Mucosa of rectum (tissue), 2 donors: ENCODE measurements around the gene GJB5.
"Not testable (repeated sequence)": the region's sequence is repeated elsewhere in the genome, so short reads cannot be mapped to it uniquely, and the experiment has no call there.

Experiments used
- H3K27ac ChIP-seq, 2 donors: one replicate each; pipeline ENCODE4 v1.7.0; 2013; ENCODE audit warnings: inconsistent platforms in 2 of 2, low read depth in 2 of 2, low read length in 2 of 2
- H3K27me3 ChIP-seq, 2 donors: one replicate each; pipeline ENCODE4 v1.7.0; 2013; ENCODE audit warnings: low read length in 2 of 2; ENCODE audit not compliant: control insufficient read depth in 2 of 2, insufficient read depth in 2 of 2
- H3K36me3 ChIP-seq, 2 donors: one replicate each; pipeline ENCODE4 v1.7.0; 2013; ENCODE audit warnings: low read length in 2 of 2; ENCODE audit not compliant: control insufficient read depth in 2 of 2, insufficient read depth in 2 of 2
- H3K4me1 ChIP-seq, 2 donors: one replicate each; pipeline ENCODE4 v1.7.0; 2013; ENCODE audit warnings: low read length in 2 of 2, mild to moderate bottlenecking in 1 of 2; ENCODE audit not compliant: control insufficient read depth in 2 of 2, insufficient read depth in 2 of 2
- H3K4me3 ChIP-seq, 2 donors: one replicate each; pipeline ENCODE4 v1.7.0; 2013; ENCODE audit warnings: low read length in 2 of 2
- H3K9ac ChIP-seq, 2 donors: one replicate each; pipeline ENCODE4 v1.7.0; 2013; ENCODE audit warnings: low read length in 2 of 2, low read depth in 1 of 2, mild to moderate bottlenecking in 1 of 2
- H3K9me3 ChIP-seq, 2 donors: one replicate each; pipeline ENCODE4 v1.7.0; 2013; ENCODE audit warnings: low read length in 2 of 2; ENCODE audit not compliant: control insufficient read depth in 2 of 2
- donor health status: healthy.
- donor health status: Normal muscosa, but diverticular disease.

GJB5 gene

DNA sequence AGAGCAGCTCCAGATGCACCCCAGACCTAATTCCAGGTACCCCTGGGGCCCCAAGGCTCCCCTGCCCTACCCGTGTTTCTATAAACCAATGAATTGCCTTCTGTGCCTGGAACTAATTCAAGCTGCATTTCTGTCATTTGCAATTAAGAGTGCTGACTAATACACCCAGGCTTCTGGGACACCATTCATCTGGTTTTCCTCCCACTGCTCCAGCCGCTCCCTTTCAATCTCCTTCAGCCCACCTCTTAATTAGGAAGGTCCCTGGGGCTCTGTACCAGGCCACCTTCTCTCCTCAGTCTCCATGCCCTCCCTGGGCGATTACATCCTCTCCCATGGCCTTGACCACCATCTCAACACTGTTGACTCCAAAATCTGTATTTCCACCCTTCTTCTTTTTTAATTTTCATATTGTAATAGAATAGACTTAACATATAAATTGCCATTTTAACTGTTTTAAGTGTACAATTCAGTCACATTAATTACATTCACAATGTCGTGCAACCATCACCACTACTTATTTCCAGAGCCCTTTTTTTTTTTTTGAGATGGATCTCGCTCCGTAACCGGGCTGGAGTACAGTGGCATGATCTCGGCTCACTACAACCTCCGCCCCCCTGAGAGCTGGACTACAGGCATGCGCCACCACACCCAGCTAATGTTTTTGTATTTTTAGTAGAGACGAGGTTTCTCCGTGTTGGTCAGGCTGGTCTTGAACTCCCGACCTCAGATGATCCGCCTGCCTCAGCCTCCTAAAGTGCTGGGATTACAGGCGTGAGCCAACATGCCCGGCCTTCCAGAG lies 16.9 kb downstream of the GJB5 start:
- Histone ChIP-seq H3K9me3 (no peaks in the 10 kb centered on the region), H3K4me3 (no peak overlapping the region), H3K27ac (no peak overlapping the region), H3K9ac (no peak overlapping the region), H3K27me3 (no peaks in the 10 kb centered on the region), H3K4me1 (no peaks in the 10 kb centered on the region), H3K36me3 (no peaks in the 10 kb centered on the region)

DNA sequence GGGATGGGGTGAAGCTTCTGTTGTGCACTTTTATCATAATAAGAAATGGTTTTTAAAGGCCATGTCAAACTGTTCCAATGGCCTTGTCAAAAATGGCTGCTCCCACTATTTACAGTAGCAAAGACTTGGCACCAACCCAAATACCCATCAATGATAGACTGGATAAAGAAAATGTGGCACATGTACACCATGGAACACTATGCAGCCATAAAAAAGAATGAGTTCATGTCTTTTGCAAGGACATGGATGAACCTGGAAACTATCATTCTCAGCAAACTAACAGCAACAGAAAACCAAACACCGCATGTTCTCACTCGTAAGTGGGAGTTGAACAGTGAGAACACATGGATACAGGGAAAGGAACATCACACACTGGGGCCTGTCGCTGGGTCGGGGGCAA lies 18.3 kb downstream of the GJB5 start:
- H3K9ac ChIP-seq, H3K4me3 ChIP-seq, H3K27ac ChIP-seq, H3K4me1 ChIP-seq, H3K36me3 ChIP-seq, H3K9me3 ChIP-seq, H3K27me3 ChIP-seq: not testable (repeated sequence)

DNA sequence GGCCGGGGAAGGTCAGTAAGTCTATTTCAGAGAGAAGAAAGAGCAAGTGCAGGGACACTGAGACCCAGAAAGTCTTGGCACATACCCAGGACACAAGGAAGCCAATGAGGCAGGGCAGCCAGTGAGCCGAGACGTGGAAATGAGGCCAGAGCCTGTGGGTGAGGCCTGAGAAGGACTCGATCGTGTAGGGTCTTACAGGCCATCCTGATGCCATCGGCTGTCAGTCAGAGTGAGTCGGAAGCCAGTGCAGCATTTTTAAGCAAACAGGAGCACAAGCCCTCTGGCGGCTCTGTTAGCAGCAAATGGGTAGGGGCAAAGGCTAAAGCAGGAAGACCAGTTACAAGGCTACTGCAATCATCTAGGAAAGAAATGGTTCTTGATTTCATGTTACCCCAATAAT lies 20.1 kb downstream of the GJB5 start:
- Histone ChIP-seq H3K27ac (no peak overlapping the region), H3K36me3 (no peaks in the 10 kb centered on the region), H3K4me3 (no peak overlapping the region), H3K9me3 (no peaks in the 10 kb centered on the region), H3K4me1 (no peaks in the 10 kb centered on the region), H3K27me3 (peaks cover 0 to 5% of the 10 kb centered on the region in 2 donors), H3K9ac (no peak overlapping the region)

DNA sequence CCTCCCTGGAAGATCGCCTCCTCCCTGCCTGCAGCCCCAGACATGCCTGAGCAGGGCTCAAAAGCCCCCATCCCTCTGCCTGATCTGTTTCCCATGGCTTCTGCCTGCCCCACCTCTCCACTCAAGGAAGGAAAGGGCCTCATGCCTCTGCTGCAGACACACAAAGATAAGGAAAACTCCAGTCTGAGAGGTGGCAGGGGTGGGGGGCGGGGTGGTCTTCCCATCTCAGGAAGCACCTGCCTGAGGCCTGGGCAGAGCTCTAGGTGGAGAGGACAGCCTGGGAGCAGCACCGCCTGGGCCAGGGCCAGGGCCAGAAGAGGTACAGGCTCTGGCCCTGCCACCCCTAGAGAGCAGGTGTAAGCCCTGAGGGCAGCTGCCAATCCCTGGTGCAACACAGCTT lies 22.1 kb downstream of the GJB5 start:
- Histone ChIP-seq H3K9me3 (no peaks in the 10 kb centered on the region), H3K27me3 (peaks cover 5 to 7% of the 10 kb centered on the region in 2 donors), H3K36me3 (no peaks in the 10 kb centered on the region), H3K27ac (no peak overlapping the region), H3K4me1 (peaks cover 3 to 5% of the 10 kb centered on the region in 2 donors), H3K4me3 (no peak overlapping the region), H3K9ac (no peak overlapping the region)

DNA sequence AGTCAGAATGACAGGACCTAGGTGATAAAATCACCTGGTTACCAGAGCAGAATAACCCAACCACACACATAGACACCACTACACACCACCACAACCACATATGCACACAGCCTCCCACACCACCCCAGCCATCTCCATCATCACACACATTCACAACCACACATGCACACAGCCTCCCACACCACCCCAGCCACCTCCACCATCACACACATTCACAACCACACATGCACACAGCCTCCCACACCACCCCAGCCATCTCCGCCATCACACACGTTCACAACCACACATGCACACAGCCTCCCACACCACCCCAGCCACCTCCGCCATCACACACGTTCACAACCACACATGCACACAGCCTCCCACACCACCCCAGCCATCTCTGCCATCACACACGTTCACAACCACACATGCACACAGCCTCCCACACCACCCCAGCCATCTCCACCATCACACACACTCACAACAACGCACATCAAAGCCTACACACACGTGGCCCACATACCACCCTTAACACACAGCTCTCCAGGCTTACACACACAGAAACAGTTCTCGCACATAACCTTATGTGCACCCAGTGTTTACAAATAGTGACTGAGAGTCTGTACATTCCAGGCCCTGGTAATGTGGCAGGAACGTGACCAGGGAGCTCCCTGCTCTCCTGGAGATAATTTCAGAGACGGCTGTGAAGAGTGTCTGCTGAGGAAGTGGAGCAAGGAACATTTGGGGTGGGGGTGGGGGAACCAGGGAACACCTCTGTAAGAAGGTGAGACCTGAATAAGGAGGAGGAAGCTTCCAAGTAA lies 22.9 kb downstream of the GJB5 start:
- Histone ChIP-seq H3K9ac (no peak overlapping the region), H3K4me1 (peaks cover 7 to 8% of the 10 kb centered on the region in 2 donors), H3K36me3 (no peaks in the 10 kb centered on the region), H3K4me3 (no peak overlapping the region), H3K9me3 (no peaks in the 10 kb centered on the region), H3K27me3 (peaks cover 10 to 15% of the 10 kb centered on the region in 2 donors), H3K27ac (no peak overlapping the region)

DNA sequence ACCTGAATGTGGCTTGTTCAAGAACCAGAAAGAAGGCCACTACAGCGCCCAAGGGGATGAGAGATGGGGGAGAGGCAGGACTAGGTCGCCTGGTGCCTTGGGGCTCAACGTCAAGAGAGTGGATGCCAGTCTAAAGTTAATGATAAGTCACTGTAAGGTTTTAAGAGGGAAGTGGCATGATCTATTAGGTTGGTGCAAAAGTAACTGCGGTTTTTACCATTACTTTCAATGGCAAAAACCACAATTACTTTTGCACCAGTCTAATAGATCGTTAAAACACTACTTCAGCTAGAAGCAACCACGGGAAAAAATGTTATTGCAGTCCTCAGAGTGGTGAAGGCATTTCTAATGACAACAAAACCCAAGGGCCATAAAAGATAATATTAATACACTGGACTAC lies 23.5 kb downstream of the GJB5 start:
- H3K27ac ChIP-seq = no peak overlapping the region
- H3K9me3 ChIP-seq = no peaks in the 10 kb centered on the region
- peaks cover 8 to 14% of the 10 kb centered on the region in 2 donors for H3K4me1 ChIP-seq
- H3K9ac ChIP-seq = no peak overlapping the region
- no peaks in the 10 kb centered on the region for H3K36me3 ChIP-seq
- no peak overlapping the region for H3K4me3 ChIP-seq
- peaks cover 10 to 16% of the 10 kb centered on the region in 2 donors for H3K27me3 ChIP-seq

DNA sequence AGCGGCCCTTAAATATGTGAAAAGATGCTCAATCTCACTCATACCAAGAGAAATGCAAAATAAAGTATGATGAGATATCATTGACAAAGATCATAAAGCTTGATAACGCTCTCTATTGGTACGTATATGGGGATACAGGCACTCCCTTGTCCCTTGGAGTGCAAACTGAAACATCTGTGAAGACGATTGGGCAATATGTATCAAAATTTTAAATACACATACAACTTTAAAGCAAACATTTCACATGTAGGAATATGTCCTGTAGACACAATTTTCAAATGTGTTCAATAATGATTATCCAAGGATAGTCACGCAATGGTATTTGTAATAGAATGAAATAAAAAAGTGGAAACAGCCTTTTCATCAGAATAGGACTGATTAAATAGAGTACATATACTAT lies 24.2 kb downstream of the GJB5 start:
- no peak overlapping the region for H3K4me3 ChIP-seq
- peaks cover 14 to 19% of the 10 kb centered on the region in 2 donors for H3K4me1 ChIP-seq
- H3K9ac ChIP-seq = no peak overlapping the region
- peaks cover 10 to 18% of the 10 kb centered on the region in 2 donors for H3K27me3 ChIP-seq
- H3K27ac ChIP-seq = no peak overlapping the region
- no peaks in the 10 kb centered on the region for H3K9me3 ChIP-seq
- H3K36me3 ChIP-seq = no peaks in the 10 kb centered on the region

DNA sequence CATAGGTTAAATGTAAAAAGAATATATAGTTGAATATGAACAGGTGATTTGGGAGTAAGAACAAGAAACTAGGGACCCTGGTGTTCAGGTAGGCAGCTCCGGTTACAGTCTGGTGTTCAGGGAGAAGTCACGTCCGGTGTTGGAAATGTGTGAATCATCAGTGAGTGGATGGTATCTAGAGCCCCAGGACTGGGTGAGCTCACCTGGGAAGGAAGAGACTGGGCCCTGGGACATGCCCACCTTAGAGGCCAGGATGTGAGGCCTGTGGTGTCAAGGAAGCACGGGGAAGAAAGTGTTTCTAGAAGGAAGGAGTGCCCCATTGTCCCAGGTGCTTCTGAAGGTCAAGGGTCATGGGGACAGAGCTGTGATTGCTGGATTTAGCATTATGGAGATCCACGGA lies 24.7 kb downstream of the GJB5 start:
- peaks cover 14 to 23% of the 10 kb centered on the region in 2 donors for H3K4me1 ChIP-seq
- peaks cover 10 to 18% of the 10 kb centered on the region in 2 donors for H3K27me3 ChIP-seq
- peaks cover 1 to 2% of the 10 kb centered on the region in 2 donors for H3K36me3 ChIP-seq
- H3K9ac ChIP-seq = no peak overlapping the region
- H3K9me3 ChIP-seq = no peaks in the 10 kb centered on the region
- no peak overlapping the region for H3K4me3 ChIP-seq
- no peak overlapping the region for H3K27ac ChIP-seq

DNA sequence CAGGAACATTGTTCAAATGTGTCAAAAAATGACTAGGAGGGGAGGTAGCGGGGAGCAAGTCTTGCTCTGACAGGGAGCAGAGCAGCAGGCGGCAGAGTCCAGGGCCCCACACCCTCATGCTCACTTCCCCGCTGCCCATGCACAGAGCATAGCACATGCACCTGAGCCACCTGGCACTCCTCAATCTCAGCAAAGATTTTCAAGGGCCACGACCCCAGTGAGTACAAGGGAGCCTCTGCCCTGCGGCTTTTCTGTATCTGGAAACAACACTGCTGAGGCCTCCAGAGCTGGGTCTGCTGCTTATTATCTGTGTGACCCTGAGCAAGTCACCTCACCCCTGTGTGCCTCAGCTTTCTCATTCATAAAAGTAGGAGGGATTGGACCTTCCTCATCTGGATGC lies 25.1 kb downstream of the GJB5 start:
- no peak overlapping the region for H3K27ac ChIP-seq
- no peak overlapping the region for H3K9ac ChIP-seq
- peaks cover 10 to 18% of the 10 kb centered on the region in 2 donors for H3K27me3 ChIP-seq
- peaks cover 14 to 23% of the 10 kb centered on the region in 2 donors for H3K4me1 ChIP-seq
- no peaks in the 10 kb centered on the region for H3K9me3 ChIP-seq
- H3K4me3 ChIP-seq = no peak overlapping the region
- H3K36me3 ChIP-seq = peaks cover 3 to 6% of the 10 kb centered on the region in 2 donors

DNA sequence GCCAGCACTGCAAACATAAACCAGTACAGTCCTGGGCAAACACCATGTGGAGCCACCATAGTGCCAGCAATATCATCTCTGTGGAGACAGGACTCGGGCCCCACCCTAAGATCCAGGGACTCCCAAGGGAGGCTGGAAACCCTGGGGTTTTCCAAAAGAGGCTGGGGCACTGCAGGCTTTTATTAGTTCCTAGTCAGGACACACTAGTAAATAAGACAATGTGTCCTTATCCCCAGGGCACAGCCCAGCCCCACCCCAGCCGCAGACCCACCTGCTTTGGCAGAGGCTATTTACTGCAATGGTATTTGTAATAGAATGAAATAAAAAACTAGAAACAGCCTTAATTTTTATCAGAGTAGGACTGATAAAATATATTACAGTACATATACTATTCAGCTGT lies 25.7 kb downstream of the GJB5 start:
- peak overlapping the region in 1 of 2 donors; percentile 76 for H3K9ac ChIP-seq
- peak overlapping the region in 1 of 2 donors; percentile 84 for H3K27ac ChIP-seq
- H3K27me3 ChIP-seq = peaks cover 10 to 18% of the 10 kb centered on the region in 2 donors
- peak overlapping the region; percentile 61 to 62 for H3K4me3 ChIP-seq
- no peaks in the 10 kb centered on the region for H3K9me3 ChIP-seq
- H3K4me1 ChIP-seq = peaks cover 14 to 23% of the 10 kb centered on the region in 2 donors
- H3K36me3 ChIP-seq = peaks cover 3 to 6% of the 10 kb centered on the region in 2 donors
